IPS-NIHi7 (cell line): Measurements from ENCODE around the gene CFAP221.

Source experiments
- DNase-seq: peaks from one replicate; pipeline ENCODE4 v3.0.0; 2012; ENCODE audit warnings: mixed read lengths; ENCODE audit errors: extremely low spot score

The CFAP221 gene

DNA sequence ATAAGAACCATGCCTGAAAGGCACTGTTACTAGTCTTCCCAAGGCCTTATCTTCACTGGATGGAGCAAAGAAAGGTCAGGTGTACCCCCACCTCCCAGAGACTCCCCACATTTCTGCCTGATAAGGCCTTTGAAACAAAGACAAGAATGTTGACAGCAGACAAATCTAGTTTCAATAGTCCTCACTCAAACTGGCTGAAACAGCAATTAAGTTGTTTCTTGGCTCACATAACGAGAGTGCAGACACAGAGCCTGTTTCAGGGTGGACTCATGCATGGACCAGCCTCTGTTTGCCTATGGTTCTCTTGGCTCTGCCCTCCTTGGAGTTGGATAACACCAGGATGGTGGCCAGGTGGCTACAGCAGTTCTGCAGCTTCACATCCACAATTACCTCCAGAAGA, 7.5 kb upstream of the CFAP221 start:
- DNase-seq = no peak

DNA sequence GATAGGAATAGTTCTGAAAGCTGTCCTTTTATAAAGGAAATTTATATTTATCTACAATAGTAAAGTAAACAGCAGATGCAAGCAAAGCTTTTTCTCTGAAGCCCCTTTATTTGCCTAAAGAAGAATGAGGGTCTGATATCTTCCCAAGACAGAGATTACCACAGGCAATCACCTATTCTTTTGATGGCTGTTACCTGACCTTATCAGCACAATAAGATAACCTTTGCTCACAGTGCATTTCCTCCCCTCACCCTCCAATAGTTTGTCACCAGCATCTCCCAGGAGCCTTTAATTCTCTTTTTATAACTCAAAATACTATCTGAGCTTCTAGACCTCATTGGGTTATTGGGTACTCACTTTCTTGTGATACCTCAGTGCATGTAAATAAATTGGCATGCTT, 6.5 kb upstream of the CFAP221 start:
- DNase-seq = no peak

DNA sequence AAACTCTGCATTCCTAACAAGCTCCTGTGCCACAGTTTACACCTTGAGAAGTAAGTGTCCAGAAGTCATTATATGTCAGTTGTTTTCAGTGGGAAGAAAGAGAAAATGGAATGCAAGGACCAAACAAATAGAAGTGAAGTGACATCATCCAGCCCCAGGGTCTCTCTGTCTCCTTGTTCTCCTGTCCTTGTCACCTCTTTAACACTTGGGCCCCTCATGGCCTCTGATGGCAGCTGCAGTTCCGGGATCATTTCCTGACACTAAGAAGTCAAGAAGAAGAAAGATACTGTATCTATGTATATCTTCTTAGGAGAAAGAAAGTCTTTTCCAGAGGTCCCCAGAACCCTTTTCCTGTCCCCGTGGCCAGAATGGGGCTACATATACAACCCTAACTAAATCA, 2.8 kb upstream of the CFAP221 start:
- no peak for DNase-seq

DNA sequence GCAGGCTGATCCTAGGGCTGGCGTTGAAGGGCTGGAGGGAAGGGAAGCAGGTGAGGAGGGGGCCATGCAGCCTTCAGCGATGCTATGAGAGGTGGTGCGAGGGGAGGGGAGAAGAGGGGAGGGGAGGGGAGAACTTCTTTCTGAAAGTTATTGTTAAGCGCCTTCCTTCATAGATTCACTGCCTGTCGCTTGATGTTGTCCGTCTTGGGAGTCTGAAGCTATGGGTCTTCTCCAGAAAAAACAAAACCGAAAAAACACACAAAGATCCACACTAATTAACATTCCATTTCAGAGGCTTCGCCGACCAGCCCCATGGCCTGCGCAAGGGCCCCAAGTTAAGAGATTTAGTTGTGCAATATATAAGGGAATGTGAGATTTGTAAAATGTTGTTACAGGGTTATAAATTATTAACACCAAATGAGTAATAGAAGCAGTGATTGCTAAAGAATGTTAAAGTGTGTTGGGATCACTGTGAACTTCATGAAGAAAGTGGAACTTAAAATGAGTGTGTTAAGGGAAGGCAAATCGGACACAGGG, 758 bp downstream of the CFAP221 start:
- no peak for DNase-seq

DNA sequence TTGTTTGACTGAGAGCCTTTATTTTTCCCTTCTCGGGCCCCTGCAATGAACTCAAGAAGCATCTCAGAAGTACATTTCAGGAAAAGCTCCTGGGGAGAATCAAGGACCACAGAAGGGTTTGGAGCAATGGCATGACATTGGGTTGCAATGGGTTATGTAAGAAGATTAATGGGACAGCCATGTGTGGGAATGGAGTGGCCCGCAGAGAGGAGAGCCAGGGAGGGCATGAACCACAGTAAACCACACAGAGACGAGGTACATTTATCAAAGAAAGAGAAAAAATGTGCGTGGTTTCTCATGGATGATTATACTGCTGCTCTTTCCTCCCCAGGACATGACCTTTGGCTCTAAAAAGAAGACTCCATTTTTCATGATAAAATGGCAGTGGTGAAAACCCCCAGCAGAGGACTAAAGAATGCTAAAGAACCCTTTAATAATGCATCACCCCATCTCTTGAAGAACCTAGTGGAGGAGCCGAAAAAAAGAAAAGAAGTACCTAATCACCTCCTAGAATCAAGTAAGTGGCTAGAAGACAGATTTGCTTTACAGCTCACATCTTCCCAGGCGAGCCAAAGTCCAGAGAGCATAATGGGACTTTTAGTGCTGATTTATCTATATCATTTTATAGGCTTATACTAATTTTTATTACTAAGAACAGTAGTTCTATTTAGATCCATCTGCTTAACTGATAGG, 1.7 kb downstream of the CFAP221 start:
- no peak for DNase-seq

DNA sequence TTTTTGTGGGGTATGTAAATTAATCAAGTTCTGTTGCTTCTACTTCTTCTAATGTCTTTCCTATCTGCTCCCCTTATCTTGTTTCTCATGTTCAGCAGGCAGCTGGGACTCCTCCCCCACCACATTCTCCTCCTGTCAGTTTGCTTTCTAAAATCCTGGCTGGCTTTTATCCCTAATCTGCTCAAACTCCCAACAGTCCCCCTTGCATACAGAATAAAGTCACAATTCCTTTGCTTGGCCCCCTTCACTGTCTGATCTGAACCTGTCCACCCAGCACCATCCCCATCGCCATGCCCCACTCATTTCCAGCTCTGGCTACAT, 2.2 kb downstream of the CFAP221 start:
- no peak for DNase-seq

DNA sequence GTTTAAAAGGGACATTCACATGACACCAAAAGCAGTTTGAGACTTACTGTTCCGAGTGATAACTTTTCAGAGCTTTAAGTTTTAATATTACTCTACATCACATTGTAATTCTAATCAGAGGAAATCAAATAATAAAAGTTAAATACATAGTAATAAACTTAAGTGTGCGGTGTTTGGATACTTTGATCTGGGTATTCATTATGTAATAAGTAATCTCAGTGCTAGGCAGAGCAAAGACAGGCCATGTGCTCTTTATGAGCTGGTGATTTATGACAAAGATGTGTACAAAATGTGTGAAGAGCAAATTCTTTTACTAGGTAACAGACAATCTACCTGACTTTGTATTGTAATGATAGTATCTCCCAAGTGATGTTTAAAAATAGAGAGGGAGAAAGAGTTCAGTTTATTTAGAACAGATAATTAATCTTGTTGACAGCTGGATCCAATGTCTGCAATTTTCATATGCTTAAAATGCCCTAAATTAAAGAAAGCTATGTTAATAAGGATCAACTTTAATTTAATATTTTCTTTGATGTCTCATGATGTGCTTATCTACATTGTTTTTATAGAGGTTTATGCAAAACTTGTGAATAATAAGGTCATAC, 4.4 kb downstream of the CFAP221 start:
- no peak for DNase-seq

DNA sequence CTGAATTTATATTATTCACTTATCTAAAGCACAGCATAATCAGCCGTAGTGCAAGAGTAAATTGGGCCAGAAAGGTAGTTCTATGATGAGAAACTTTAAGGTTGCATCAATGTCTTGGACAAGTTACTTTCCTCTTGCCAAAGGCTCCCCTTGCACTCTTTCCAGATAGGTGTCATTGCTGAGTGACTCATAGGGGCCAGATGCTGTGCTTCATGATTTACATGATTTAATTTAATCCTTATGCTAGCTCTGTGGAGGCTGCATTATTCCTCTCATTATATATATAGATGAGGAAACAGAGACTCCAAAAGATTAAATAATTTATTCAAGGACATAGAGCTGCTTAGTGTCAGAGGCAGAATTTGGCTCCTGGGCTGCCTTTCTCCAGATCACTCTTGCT, 5.0 kb downstream of the CFAP221 start:
- no peak for DNase-seq

DNA sequence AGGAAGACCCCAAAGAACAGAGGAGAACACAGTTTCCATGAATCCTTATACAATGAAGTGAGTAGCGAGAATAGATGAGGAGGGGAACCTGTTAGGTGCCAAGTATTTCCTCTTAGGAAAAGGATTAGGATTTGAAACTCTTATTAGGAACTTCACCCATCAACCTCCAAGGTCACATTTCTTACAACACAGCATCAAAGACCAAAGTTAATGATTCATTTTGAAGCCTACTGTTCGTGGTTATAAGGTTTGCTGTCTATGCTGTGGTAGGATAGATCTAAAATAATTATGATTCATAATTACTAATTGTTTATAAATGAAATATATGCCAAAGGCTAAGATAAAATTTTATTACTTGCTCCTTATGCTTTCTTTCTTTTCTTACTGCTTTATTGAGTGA, 6.1 kb downstream of the CFAP221 start:
- no peak for DNase-seq

DNA sequence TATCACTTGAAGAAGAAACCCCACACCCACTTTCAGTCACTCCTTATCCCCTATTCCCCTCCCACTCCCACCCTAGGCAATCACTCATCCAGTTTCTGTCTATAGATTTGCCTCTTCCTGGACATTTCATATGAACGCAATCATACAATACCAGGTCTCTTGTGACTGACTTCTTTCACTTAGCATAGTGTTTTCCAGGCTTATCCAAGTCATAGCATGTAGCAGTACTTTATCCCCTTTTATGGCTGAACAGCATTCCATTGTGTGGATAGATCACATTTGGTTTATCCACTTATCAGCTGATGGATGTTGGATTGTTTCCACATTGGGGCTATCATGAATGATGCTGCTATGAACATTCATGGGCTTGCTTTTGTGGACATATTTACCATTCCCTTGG, 6.6 kb downstream of the CFAP221 start:
- DNase-seq = no peak

DNA sequence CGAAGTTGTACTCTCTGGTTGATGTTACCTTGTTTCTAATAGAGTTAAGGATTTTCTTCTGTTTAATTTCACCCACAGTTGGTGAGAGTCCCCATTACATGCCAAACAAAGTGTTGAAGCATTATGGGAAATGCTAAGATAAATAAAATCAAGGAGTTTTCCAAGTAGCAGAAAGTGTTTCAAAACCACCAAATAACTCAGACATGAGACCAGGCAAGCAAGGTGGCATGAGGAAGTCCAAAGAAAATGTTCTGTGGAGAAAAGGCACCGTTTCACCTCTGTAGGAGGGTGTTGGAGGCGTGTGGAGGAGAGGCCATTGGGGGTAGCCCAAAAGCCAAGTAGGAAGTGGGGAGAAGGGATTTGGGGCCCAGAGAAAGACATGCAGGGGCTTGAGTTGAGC, 8.7 kb downstream of the CFAP221 start:
- DNase-seq = no peak

DNA sequence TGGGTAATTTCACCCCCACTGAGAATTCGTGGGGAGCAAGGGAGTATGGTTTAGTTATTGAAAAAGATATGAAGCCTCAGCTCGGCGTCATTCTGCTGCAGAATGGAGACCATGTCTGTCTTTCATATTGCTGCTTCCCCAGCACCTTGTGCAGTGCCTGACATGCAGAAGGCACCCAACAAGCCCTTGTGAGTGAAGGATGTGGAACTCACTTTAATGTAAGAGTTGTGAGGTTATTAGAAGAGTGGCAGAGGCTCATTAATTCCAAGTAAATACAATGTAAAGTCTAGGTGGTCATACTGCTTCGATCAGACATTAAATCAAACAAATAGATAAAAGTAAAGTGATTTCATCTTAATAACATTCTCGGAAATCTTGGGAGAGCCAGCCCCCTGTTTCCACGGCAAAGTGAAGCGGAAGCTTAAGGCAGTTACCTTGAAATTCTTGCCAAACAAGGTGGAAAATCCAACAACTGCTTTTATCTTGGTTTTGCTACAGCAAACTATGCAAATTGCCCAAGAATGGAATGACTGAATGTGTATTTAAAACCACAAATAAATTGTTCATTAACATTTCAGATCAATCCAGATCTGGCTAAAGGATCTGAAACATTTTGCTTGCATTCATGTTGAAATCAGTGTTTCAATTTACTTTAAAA, 9.6 kb downstream of the CFAP221 start:
- no peak for DNase-seq

DNA sequence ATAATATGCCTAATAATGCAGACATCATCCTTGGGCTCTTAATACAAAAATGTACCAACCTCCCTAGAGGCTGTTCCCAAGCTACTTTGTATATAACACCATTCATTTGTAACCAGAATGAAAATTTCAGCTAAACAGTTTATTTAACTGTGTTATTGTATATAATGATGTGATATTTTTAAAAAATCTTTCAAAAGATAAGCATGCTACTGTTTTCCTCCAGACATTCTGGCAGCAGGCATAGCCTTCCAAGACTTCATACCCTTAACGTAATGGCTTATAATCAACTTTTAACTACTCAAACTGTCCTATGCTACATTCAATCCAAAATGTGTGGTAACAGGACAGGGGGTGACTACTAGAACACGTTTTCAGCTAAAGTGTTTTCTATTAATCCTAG, 21.2 kb downstream of the CFAP221 start:
- no peak for DNase-seq

DNA sequence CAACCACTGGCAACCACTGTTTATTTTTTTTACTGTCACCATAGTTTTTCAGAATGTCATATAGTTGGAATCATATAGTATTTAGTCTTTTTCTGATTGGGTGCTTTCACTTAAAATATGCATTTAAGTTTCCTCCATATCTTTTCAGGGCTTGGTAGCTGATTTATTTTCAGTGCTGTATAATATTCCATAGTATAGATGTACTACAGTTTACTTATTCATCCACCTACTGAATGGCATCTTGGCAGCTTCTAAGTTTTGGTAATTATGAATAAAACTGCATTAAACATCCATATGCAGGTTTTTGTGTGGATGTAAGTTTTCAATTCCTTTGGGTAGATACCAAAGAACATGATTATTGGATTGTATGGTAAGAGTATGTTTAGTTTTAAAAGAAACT, 23.0 kb downstream of the CFAP221 start:
- DNase-seq = no peak

DNA sequence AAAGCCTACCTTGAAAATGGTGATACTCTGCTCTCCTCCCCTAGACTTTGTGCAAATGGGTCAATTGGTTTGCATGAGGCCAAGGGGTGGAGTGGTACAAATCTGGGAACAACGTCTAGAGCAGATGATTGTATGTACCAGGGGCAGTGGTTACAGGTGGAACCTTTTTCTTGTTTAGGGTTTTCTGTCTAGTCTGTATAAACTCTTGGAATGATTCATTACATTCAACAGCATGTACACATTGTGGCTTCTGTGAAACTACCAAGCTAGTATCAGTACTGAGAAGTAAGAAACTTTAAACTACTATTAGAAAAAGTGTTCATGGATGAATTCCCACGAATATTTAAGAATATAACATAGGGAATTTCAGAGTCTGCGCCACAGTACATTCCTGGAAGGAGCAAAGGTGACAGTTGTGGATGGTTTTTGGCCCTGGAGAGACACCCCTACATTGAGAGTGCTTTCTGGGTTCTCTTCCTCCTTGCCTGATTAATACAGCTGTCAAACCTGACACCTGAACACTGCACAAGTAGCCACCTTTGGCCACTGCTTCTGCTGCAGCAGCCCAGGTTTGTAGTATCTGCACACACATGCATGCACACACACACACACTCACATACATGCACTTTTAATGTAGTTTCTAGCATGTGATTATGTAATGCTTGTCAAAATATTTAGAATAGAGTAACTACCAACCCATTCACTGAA, 30.0 kb downstream of the CFAP221 start:
- DNase-seq = no peak

DNA sequence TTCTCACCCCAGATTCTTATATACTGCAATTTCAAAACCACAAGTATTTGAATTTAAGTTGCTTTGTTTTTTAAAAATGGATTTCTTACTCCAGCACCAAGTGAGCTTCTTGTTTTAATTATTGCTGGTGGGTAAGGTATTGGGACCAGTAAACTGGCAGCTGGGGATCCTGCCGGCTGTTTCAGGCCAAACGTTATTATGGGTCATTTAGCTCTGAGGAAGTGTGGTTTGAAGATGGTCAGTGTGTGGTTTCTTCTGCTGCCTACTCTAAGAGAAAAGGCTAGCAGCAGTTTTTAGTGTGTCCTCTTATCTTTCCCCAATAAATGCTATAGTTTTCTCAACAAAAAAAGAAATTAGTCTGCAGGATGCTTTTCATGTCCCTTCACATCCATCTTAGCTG, 30.6 kb downstream of the CFAP221 start:
- DNase-seq = no peak

DNA sequence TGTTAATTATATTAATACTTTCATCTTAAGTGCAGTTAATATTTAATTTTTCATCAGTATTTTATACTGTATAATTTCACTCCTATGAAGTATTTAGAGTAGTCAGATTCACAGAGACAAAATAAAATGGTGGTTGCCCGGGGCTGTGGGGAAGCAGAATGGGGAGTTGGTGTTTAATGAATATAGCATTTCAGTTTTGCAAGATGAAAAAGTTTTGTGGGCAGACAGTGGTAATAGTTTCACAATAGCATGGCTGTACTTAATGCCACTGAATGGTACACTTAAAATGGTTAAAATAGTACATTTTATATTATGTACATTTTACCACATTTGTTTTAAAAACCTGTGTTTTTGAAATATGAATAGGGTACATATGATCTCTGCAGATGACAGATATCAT, 31.2 kb downstream of the CFAP221 start:
- DNase-seq = no peak

DNA sequence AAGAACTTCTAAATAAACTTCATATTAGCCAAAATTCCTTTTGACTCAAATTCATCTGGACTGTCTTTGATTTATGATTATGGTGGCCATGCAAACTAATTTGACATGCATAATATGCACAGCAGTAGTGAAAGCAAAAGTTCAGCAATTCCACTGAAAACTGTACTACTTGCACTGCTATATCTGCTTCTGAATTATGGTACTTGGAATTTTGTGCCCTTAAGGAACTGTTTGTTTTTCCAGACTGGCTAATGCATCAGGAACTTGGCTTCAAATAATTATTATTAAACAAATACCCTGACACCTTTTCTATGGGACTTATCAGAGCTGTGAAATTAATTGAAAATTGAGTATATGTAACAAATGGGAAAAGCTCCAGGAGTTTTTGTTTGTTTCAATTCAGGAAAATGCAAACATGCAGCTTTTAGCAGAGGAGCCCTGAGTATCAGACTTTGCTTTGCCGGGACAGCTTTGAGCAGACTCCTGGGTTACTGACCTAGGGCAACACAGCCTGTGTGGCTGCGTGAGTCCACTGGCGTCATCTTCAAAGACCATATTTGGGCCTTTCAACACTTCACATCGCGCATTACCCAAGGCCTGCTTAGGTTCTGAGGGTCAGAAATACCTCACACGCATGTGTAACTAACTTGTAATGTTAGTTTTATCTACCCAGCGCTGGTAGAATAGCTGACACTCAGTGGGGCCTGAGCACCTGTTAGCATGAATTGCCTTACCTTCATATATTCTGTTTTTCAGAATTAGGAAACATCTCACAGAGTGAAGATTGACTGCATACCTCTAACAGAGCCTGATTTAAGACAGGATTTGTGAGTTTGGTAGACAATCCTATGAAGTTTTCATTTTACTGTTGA, 35.4 kb downstream of the CFAP221 start:
- DNase-seq = no peak

DNA sequence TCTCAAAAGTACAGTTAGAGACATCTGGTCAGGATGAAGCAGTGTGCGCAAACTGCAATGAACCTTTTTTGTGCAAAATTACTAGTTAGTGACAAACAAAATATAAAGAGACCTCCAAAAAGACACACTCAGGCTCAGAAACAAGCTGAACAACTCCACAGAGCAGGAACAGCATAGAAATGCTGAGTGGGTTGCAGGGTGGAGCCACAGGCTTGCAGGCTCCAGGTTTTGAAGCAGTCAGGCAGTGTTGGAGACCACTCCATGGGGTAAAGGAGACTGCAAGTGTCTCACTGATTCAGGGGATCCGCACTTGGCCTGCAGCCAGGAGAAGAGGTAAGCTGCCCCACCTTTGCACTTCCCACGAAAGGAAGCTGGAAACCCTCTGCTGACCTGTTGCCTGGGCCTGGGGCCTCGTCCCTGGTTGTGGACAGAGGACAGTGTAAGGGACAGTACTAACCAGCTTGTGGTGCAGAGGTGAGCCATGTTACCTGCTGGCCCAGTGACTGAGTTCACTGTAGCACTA, 36.4 kb downstream of the CFAP221 start:
- no peak for DNase-seq

DNA sequence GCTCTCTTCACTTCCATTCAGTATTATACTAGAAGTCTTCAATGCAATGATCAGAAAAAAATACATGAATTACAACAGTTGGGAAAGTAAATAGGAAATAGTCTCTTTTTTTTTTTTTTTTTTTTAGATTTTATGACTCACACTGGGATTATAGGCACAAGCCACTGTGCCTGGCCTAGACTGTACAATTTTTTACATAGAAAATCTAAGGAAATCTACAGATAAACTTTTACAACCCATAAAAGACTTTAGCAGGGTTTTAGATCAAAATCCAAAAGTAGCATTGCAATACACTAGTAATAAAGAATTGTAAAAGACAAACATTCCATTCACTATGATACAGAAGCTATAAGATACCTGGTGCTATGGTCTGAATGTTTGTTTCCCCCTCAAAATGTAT, 39.0 kb downstream of the CFAP221 start:
- no peak for DNase-seq

DNA sequence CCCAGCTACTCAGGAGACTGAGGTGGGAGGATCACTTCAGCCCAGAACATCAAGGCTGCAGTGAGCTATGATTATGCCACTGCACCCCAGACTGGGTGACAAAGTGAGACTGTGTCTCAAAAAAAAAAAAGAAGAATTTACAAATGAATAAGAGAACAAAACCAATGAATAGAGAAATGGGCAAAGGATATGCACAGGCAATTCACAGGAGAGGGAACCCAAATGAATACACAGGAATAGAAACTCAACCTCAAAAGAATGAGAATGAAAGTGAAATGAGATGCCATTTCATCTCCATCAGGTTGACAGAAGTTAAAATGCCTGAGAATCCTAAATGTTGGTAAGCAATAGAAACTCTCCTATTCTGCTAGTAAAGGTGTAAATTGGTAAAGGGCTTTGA, 40.2 kb downstream of the CFAP221 start:
- no peak for DNase-seq

DNA sequence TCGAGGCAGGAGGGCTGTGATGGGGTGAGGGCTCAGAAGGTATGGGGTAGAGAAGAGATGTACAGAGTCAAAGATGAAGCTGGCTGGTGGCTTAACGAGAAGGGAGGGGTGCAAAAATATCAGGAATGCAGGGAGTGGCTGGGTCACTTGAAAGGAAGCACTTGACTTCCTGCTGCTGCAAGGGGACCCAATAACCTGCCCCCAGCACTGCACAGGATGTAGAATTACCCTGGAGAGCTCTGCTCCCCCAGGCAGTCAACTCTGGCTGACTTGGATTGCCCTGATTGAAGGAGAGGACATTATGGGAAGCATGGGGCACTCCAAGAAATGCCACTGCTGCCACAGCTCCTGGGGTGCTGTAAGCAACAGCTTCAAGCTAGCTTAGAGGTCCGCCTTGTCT, 41.8 kb downstream of the CFAP221 start:
- no peak for DNase-seq
